Measurements from ENCODE around the gene SAMD5. TPM values are rescaled to one million over a fixed set of nuclear protein-coding genes. Genes with fewer than 3 reads are reported as not detected.

SAMD5 gene
- total RNA-seq: 10 to 100 TPM; 27.2 to 27.9 TPM
- polyA plus RNA-seq (ENCODE audit: insufficient read depth, low read depth, low replicate concordance): 4.9 TPM
- long read RNA-seq, donor 1, full-length matches to known transcripts: 2 of 2 reads
- long read RNA-seq, donor 1, partial matches to known transcripts: 0 of 2 reads
- long read RNA-seq, donor 1, other reads (novel, unspliced or antisense): 0 of 2 reads
- long read RNA-seq, donor 2: 0 reads

DNA sequence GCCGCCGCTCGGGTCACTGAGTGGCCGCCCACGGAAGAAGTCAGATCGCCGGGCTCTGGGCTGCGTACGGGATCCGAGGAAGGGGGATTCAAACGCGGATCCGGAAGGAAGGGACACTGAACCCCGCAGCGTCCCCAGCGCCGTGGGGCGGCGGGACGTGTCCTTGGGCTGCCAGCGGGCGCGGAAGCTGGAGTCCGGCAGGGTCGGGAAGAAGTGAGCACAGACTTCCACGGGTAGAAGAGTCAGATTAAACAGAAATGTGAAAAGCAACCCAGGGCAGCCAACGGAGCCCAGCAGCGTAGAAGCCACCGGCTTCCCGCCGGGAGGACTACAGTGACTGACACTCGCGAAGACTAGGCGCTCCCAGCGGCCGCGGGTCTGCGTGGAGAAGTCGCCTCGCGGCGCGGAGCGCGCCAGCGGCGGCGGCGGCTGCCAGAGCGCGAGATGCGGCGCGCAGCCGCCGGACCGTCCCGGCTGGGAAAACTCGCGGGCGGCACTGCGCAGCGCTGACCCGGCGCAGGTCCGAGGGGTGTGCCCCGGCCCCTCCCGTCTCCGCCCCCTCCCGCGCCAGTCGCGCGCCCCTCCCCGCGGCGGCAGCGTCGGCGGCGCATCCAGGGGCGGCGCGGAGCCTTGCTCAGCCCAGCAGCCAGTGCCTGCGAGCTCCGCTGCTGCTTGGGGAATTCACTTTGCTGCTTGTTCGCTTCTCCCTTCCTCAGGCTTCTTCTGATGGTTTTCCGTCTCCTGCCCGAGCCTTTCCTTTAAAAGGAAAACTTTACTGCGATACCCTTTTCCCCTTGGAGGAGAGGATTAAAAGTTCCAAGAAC lies at the start of gene SAMD5:
TSS of gene SAMD5 (plus strand) at position 649 of the 824 bp plus-strand sequence. CDS start 239 bp downstream, outside the sequence.
- Histone ChIP-seq H3K4me1 (no peaks in the 10 kb centered on the region), H3K36me3 (ENCODE audit: low read depth, missing control alignments) (no peaks in the 10 kb centered on the region), H3K27ac (peak within 1 kb of the TSS; percentile 48 to 69), H3K9me3 (no peaks in the 10 kb centered on the region), H3K27me3 (no peaks in the 10 kb centered on the region), H3K4me3 (peak within 1 kb of the TSS; percentile 49 to 78)
- DNase-seq: peak; percentile 78
- WGBS, 2 donors: 0 to 1% methylated on average over 31 to 76 of the region's 90 CpGs
- intact Hi-C loops (cut with DNase I; ENCODE audit: low total_unique reads): loop anchor here (10.0 kb wide), 1 partner anchor 657 kb away; no protein-coding TSS in a partner anchor
- TF ChIP-seq POLR2A (IDR thresholded peaks at IDR 0.05): no peak
- TF ChIP-seq CTCF (IDR thresholded peaks at IDR 0.05): no peak

- no peaks in the 10 kb centered on the region for H3K36me3 ChIP-seq (ENCODE audit: low read depth, missing control alignments)
- no peaks in the 10 kb centered on the region for H3K4me1 ChIP-seq
- H3K27me3 ChIP-seq: no peaks in the 10 kb centered on the region
- TF ChIP-seq POLR2A (IDR thresholded peaks at IDR 0.05) (no peak), CTCF (IDR thresholded peaks at IDR 0.05) (no peak)
- intact Hi-C loops (cut with DNase I; ENCODE audit: low total_unique reads): no loop called here
- DNase-seq: no peak
- no peak overlapping the region for H3K27ac ChIP-seq
- no peaks in the 10 kb centered on the region for H3K9me3 ChIP-seq
- no peak overlapping the region for H3K4me3 ChIP-seq
- 91 to 100% methylated on average over 1 of the region's 1 CpG for WGBS, 2 donors
Observed at GRCh38 chr6:147459780-147460179, 48.7 kb upstream of the SAMD5 start.

DNA sequence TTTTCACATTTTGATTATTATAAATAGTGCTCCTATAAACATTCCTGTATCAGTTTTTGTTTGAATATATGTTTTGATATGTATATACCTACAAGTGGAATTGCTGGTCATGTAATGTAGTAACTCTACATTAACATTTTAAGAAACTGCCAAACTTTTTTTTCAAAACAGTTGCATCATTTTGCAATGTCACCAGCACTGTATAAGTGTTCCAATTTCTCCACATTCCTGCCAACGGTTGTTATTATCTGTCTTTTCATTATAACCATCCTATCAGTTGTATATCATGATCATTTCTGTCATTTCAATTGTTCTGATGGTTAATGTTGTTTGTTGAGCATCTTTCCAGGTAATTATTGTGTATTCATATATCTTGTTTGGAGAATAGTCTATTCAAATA lies 44.8 kb upstream of the SAMD5 start:
- TF ChIP-seq CTCF (IDR thresholded peaks at IDR 0.05): no peak
- Histone ChIP-seq H3K36me3 (ENCODE audit: low read depth, missing control alignments) (no peaks in the 10 kb centered on the region), H3K27me3 (no peaks in the 10 kb centered on the region), H3K9me3 (no peaks in the 10 kb centered on the region), H3K4me3 (no peak overlapping the region), H3K4me1 (no peaks in the 10 kb centered on the region), H3K27ac (no peak overlapping the region)
- WGBS, 2 donors: 57 to 60% methylated on average over 1 of the region's 1 CpG
- DNase-seq: no peak
- intact Hi-C loops (cut with DNase I; ENCODE audit: low total_unique reads): no loop called here

GRCh38 chr6:147467428-147467827 lies 41.1 kb upstream of the SAMD5 start:
- TF ChIP-seq CTCF (IDR thresholded peaks at IDR 0.05): no peak
- no peak for TF ChIP-seq POLR2A (IDR thresholded peaks at IDR 0.05)
- no peak for DNase-seq
- no peaks in the 10 kb centered on the region for H3K9me3 ChIP-seq
- WGBS, 2 donors: 53 to 63% methylated on average over 5 of the region's 5 CpGs
- intact Hi-C loops (cut with DNase I; ENCODE audit: low total_unique reads): no loop called here
- H3K4me1 ChIP-seq: no peaks in the 10 kb centered on the region
- H3K4me3 ChIP-seq: no peak overlapping the region
- no peaks in the 10 kb centered on the region for H3K27me3 ChIP-seq
- no peaks in the 10 kb centered on the region for H3K36me3 ChIP-seq (ENCODE audit: low read depth, missing control alignments)
- H3K27ac ChIP-seq: no peak overlapping the region
